GM12873 (cell line): ENCODE results near the gene GFOD1.

Experiments used
- CTCF ChIP-seq: IDR thresholded peaks from 2 replicates; pipeline ENCODE4 v1.5.1; 2012; ENCODE audit warnings: low read depth, mild to moderate bottlenecking, moderate library complexity, low read length, control low read depth; ENCODE audit not compliant: insufficient read depth; ENCODE audit errors: missing control alignments

GFOD1 gene

GRCh38 chr6:13438126-13438525 lies 49.3 kb downstream of the GFOD1 start:
- no peak for TF ChIP-seq CTCF

- TF ChIP-seq CTCF, result no peak
Observed at GRCh38 chr6:13437218-13437996, 50.0 kb downstream of the GFOD1 start.

- TF ChIP-seq CTCF, result no peak
Observed at GRCh38 chr6:13436399-13437217, 50.8 kb downstream of the GFOD1 start.

- no peak for TF ChIP-seq CTCF
Observed at GRCh38 chr6:13435477-13436246, 51.7 kb downstream of the GFOD1 start.

- TF ChIP-seq CTCF, result no peak
Observed at GRCh38 chr6:13434777-13435176, 52.6 kb downstream of the GFOD1 start.

GRCh38 chr6:13433709-13434121 lies 53.7 kb downstream of the GFOD1 start:
- no peak for TF ChIP-seq CTCF

- no peak for TF ChIP-seq CTCF
Observed at GRCh38 chr6:13432526-13433184, 54.7 kb downstream of the GFOD1 start.
